ENCODE data around the gene CCDC92B.

DNA sequence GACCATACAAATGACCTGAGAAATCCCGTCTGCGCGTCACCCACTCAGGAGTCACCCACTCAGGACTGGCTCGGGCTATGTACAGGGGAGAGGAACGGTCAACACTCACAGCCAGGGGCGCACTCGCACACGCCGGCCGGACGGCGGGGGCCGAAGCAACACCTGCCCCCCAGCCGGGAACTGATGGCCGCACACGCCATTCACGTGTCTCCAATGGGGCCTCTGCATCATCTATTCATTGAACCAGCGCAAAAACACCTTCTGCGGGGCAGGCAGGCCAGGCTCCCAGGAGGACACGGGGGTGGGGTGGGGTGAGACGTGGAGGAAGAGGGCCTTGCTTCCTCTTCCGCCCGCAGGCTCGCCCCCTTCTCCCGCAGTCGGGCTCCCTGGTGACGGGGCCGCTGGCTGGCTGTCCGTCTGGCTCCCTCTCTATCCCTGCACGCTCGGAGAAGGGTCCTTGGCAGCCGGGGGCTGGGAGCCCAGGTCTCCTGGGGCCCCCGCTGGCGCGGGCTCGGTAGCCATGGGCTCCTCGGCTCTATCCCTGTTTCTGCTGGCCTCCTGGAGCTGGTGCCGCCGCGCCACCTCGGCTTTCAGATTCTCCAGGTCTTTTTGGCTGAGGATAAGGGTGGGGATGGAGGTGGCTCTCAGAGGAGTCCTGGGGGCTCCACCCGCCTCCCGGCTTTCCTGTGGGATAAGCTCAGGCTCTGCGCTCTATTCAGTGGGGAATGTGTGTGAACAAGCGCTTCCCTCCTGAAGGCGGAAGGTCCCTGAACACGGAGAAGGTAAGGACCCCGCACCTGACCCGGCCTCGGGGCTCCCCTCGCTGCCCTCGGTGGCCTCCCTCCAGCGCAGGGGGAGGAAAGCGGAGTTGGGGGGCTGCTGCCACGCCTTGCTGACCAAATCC lies 59.0 kb downstream of the CCDC92B start:
- TF ChIP-seq POLR2AphosphoS5 (IDR thresholded peaks at IDR 0.05) (no peak), POLR2A (IDR thresholded peaks at IDR 0.05) (no peak), EP300 (IDR thresholded peaks at IDR 0.05; ENCODE audit: low read depth) (no peak)
- TF ChIP-seq, protein P1, sequence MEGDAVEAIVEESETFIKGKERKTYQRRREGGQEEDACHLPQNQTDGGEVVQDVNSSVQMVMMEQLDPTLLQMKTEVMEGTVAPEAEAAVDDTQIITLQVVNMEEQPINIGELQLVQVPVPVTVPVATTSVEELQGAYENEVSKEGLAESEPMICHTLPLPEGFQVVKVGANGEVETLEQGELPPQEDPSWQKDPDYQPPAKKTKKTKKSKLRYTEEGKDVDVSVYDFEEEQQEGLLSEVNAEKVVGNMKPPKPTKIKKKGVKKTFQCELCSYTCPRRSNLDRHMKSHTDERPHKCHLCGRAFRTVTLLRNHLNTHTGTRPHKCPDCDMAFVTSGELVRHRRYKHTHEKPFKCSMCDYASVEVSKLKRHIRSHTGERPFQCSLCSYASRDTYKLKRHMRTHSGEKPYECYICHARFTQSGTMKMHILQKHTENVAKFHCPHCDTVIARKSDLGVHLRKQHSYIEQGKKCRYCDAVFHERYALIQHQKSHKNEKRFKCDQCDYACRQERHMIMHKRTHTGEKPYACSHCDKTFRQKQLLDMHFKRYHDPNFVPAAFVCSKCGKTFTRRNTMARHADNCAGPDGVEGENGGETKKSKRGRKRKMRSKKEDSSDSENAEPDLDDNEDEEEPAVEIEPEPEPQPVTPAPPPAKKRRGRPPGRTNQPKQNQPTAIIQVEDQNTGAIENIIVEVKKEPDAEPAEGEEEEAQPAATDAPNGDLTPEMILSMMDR (IDR thresholded peaks at IDR 0.05): no peak

Measured in transverse colon (tissue), 4 donors.